Occipital lobe (tissue), 2 donors: ENCODE data around the gene PCDHA7. TPM values are rescaled to one million over a fixed set of nuclear protein-coding genes. Genes with fewer than 3 reads are reported as not detected.
"Not testable (repeated sequence)": the region's sequence is repeated elsewhere in the genome, so short reads cannot be mapped to it uniquely, and the experiment has no call there.

Source experiments
- DNase-seq: peaks from one replicate; lab custom pipeline; 2025; lab: John Stamatoyannopoulos, UW
- total RNA-seq: library from RNA; depleted of rRNA; stranded (reverse); fragments of >200 nt; gene quantifications from one replicate; pipeline ENCODE4 v1.2.3, GENCODE V29; 2014

Gene PCDHA7
- total RNA-seq, 1 donor from 2014 or later: 18.1 TPM

DNA sequence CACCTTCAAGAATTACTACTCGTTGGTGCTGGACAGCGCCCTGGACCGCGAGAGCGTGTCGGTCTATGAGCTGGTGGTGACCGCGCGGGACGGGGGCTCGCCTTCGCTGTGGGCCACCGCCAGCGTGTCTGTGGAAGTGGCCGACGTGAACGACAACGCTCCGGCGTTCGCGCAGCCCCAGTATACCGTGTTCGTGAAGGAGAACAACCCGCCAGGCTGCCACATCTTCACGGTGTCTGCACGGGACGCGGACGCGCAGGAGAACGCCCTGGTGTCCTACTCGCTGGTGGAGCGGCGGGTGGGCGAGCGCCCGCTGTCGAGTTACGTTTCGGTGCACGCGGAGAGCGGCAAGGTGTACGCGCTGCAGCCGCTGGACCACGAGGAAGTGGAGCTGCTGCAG, 11.1 kb upstream of the PCDHA7 start:
- DNase-seq: not testable (repeated sequence)

DNA sequence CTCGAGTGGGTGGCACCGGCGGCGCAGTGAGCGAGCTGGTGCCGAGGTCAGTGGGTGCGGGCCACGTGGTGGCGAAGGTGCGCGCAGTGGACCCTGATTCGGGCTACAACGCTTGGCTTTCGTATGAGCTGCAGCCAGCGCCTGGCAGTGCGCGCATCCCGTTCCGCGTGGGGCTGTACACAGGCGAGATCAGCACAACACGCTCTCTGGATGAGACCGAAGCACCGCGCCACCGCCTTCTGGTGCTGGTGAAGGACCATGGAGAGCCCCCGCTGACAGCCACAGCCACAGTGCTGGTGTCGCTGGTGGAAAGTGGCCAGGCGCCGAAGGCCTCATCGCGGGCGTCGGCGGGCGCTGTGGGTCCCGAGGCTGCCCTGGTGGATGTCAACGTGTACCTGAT, 10.6 kb upstream of the PCDHA7 start:
- DNase-seq: no peak

DNA sequence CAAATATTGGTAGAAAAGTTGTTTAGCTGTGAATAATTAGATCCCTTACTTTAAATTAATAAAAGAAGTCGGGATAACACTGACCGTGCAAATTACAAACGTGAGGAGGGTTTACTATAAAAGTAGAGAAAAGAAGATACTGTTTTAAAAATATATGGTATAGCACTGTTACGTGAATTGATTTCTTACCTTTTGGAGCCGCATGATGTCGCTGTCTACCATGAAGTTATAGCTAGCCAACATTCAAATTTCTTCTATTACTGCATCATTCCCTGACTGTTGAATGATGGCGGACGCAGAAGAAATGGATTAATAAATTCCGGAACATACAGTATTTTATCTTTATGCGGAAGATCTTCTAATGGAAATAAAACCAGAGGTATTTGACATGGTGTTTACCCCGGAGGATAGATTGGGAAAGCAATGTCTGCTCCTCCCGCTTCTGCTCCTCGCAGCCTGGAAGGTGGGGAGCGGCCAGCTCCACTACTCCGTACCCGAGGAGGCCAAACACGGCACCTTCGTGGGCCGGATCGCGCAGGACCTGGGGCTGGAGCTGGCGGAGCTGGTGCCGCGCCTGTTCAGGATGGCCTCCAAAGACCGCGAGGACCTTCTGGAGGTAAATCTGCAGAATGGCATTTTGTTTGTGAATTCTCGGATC, 6.2 kb upstream of the PCDHA7 start, which contains the start of gene PCDHA6:
Gene PCDHA6 (plus strand): TSS at position 257 of the 658 bp plus-strand sequence. CDS start 132 bp downstream, at position 389.
- DNase-seq: no peak

DNA sequence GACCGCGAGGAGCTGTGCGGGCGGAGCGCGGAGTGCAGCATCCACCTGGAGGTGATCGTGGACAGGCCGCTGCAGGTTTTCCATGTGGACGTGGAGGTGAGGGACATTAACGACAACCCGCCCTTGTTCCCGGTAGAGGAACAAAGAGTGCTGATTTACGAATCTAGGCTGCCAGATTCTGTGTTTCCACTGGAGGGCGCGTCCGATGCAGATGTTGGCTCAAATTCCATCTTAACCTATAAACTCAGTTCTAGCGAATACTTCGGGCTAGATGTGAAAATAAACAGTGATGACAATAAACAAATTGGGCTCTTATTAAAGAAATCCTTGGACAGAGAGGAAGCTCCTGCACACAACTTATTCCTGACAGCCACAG, 5.7 kb upstream of the PCDHA7 start:
- DNase-seq: no peak

DNA sequence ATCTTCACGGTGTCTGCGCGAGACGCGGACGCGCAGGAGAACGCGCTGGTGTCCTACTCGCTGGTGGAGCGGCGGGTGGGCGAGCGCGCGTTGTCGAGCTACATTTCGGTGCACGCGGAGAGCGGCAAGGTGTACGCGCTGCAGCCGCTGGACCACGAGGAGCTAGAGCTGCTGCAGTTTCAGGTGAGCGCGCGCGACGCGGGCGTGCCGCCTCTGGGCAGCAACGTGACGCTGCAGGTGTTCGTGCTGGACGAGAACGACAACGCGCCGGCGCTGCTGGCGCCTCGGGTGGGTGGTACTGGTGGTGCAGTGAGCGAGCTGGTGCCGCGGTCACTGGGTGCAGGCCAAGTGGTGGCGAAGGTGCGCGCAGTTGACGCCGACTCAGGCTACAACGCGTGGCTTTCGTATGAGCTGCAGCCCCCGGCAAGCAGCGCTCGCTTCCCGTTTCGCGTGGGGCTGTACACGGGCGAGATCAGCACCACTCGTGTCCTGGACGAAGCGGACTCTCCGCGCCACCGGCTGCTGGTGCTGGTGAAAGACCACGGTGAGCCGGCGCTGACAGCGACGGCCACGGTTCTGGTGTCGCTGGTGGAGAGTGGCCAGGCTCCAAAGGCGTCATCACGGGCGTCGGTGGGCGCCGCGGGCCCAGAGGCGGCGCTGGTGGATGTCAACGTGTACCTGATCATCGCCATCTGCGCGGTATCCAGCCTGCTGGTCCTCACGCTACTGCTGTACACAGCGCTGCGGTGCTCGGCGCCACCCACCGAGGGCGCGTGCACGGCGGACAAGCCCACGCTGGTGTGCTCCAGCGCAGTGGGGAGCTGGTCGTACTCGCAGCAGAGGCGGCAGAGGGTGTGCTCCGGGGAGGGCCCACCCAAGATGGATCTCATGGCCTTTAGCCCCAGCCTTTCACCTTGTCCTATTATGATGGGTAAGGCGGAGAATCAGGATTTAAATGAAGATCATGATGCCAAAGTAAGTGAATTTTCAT, 4.3 kb upstream of the PCDHA7 start:
- DNase-seq: not testable (repeated sequence)

DNA sequence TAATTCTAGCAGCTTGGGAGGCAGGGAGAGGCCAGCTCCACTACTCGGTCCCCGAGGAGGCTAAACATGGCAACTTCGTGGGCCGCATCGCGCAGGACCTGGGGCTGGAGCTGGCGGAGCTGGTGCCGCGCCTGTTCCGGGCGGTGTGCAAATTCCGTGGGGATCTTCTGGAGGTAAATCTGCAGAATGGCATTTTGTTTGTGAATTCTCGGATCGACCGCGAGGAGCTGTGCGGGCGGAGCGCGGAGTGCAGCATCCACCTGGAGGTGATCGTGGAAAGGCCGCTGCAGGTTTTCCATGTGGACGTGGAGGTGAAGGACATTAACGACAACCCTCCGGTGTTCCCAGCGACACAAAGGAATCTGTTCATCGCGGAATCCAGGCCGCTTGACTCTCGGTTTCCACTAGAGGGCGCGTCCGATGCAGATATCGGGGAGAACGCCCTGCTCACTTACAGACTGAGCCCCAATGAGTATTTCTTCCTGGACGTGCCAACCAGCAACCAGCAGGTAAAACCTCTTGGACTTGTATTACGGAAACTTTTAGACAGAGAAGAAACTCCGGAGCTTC, 455 bp downstream of the PCDHA7 start:
- not testable (repeated sequence) for DNase-seq

DNA sequence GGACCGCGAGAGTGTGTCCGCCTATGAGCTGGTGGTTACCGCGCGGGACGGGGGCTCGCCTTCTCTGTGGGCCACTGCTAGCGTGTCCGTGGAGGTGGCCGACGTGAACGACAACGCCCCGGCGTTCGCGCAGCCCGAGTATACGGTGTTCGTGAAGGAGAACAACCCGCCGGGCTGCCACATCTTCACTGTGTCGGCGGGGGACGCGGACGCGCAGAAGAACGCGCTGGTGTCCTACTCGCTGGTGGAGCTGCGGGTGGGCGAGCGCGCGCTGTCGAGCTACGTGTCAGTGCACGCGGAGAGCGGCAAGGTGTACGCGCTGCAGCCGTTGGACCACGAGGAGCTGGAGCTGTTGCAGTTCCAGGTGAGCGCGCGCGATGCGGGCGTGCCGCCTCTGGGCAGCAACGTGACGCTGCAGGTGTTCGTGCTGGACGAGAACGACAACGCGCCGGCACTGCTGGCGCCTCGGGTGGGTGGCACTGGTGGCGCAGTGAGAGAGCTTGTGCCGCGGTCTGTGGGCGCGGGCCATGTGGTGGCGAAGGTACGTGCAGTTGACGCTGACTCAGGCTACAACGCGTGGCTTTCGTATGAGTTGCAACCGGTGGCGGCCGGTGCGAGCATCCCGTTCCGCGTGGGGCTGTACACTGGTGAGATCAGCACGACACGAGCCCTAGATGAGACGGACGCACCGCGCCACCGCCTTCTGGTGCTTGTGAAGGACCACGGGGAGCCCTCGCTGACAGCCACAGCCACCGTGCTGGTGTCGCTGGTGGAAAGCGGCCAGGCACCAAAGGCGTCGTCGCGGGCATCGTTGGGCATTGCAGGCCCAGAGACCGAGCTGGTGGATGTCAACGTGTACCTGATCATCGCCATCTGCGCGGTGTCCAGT, 1.8 kb downstream of the PCDHA7 start:
- no peak for DNase-seq

DNA sequence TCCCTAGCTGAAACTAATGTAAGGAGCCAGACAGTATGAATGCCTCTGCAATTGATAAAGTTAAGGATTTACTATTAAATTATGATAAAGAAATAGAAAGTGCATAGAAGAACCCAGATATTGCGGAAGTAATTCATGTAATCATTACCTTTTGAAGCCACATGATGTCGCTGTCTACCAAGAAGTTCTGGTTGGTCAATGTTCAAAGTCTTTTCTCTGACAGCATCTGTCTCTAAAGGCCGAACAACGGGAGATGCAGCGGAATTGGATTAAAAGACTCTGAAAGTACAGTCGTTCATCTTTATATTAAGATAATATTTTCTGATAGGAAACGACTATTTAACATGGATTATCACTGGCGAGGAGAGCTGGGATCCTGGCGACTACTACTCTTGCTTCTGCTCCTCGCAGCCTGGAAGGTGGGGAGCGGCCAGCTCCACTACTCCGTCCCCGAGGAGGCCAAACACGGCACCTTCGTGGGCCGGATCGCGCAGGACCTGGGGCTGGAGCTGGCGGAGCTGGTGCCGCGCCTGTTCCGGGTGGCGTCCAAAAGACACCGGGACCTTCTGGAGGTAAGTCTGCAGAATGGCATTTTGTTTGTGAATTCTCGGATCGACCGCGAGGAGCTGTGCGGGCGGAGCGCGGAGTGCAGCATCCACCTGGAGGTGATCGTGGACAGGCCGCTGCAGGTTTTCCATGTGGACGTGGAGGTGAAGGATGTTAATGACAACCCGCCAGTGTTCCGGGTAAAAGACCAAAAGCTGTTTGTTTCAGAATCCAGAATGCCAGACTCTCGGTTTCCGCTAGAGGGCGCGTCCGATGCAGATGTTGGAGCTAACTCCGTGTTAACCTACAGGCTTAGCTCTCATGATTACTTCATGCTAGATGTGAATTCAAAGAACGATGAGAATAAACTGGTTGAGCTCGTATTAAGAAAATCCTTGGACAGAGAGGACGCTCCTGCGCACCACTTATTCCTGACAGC, 7.2 kb downstream of the PCDHA7 start, which contains the start of gene PCDHA8:
Gene PCDHA8 (plus strand): TSS at position 210 of the 985 bp plus-strand sequence. CDS start 135 bp downstream, at position 345.
- no peak for DNase-seq

DNA sequence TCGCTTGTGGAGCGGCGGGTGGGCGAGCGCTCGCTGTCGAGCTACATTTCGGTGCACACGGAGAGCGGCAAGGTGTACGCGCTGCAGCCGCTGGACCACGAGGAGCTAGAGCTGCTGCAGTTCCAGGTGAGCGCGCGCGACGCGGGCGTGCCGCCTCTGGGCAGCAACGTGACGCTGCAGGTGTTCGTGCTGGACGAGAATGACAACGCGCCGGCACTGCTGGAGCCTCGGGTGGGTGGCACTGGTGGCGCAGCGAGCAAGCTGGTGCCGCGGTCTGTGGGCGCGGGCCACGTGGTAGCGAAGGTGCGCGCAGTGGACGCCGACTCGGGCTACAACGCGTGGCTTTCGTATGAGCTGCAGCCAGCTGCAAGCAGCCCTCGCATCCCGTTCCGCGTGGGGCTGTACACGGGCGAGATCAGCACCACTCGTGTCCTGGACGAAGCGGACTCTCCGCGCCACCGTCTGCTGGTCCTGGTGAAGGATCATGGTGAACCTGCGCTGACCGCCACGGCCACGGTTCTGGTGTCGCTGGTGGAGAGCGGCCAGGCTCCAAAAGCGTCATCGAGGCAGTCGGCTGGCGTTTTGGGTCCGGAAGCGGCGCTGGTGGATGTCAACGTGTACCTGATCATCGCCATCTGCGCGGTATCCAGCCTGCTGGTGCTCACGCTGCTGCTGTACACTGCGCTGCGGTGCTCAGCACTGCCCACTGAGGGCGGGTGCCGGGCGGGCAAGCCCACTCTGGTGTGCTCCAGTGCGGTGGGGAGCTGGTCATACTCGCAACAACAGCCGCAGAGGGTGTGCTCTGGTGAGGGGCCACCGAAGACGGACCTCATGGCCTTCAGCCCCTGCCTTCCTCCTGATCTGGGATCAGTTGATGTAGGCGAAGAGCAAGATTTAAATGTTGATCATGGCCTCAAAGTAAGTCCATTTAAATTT, 9.0 kb downstream of the PCDHA7 start:
- DNase-seq: no peak

DNA sequence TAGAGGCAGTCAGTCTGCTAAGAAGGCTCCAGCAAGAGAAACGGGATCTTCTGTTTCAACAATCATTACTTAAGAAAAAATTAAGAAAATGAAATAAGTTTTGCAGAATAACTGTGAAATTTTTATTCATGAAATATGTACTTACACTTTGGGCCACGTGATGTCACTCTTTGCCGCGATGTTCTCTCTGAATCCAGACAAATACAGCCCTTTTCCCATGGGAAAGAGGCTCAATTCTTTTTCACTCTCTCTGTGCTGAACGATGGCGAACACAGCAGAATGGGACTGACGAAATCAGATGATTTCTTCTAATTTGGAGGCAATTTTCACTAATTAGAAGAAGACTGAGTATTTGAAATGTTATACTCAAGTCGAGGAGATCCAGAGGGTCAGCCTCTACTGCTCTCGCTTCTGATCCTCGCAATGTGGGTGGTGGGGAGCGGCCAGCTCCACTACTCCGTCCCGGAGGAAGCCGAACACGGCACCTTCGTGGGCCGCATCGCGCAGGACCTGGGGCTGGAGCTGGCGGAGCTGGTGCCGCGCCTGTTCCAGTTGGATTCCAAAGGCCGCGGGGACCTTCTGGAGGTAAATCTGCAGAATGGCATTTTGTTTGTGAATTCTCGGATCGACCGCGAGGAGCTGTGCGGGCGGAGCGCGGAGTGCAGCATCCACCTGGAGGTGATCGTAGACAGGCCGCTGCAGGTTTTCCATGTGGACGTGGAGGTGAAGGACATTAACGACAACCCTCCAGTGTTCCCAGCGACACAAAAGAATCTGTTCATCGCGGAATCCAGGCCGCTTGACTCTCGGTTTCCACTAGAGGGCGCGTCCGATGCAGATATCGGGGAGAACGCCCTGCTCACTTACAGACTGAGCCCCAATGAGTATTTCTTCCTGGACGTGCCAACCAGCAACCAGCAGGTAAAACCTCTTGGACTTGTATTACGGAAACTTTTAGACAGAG, 14.4 kb downstream of the PCDHA7 start, which contains the start of gene PCDHA9:
Gene PCDHA9 (plus strand): TSS at position 244 of the 964 bp plus-strand sequence. CDS start 114 bp downstream, at position 358.
- not testable (repeated sequence) for DNase-seq

DNA sequence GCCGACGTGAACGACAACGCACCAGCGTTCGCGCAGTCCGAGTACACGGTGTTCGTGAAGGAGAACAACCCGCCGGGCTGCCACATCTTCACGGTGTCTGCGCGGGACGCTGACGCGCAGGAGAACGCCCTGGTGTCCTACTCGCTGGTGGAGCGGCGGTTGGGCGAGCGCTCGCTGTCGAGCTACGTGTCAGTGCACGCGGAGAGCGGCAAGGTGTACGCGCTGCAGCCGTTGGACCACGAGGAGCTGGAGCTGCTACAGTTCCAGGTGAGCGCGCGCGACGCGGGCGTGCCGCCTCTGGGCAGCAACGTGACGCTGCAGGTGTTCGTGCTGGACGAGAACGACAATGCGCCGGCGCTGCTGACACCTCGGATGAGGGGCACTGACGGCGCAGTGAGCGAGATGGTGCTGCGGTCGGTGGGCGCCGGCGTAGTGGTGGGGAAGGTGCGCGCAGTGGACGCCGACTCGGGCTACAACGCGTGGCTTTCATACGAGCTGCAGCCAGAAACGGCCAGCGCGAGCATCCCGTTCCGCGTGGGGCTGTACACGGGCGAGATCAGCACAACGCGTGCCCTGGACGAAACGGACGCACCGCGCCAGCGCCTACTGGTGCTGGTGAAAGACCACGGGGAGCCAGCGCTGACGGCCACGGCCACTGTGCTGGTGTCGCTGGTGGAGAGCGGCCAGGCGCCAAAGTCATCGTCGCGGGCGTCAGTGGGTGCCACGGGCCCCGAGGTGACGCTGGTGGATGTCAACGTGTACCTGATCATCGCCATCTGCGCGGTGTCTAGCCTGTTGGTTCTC, 16.0 kb downstream of the PCDHA7 start:
- not testable (repeated sequence) for DNase-seq

DNA sequence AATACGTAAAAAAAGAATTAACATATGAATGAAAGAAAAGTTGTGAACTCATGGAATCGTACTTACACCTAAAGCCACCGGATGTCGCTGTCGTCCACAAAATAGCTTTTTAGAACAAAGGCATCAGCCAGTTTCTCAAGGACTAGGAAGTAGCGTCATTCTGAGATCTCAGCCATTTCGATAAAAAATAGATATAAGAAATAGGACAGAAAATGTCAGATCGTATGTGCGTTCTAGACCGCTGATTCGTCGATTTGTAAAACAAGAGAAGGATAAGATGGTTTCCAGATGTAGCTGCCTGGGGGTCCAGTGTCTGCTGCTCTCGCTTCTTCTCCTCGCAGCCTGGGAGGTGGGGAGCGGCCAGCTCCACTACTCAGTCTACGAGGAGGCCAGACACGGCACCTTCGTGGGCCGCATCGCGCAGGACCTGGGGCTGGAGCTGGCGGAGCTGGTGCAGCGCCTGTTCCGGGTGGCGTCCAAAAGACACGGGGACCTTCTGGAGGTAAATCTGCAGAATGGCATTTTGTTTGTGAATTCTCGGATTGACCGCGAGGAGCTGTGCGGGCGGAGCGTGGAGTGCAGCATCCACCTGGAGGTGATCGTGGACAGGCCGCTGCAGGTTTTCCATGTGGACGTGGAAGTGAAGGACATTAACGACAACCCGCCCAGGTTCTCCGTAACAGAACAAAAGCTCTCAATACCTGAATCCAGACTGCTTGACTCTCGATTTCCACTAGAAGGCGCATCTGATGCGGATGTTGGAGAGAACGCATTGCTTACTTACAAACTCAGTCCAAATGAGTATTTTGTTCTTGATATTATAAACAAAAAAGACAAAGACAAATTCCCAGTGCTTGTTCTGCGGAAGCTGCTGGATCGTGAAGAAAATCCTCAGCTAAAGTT, 22.0 kb downstream of the PCDHA7 start, which contains the start of gene PCDHA10:
Gene PCDHA10 (plus strand): TSS at position 126 of the 903 bp plus-strand sequence. CDS start 152 bp downstream, at position 278.
- no peak for DNase-seq

DNA sequence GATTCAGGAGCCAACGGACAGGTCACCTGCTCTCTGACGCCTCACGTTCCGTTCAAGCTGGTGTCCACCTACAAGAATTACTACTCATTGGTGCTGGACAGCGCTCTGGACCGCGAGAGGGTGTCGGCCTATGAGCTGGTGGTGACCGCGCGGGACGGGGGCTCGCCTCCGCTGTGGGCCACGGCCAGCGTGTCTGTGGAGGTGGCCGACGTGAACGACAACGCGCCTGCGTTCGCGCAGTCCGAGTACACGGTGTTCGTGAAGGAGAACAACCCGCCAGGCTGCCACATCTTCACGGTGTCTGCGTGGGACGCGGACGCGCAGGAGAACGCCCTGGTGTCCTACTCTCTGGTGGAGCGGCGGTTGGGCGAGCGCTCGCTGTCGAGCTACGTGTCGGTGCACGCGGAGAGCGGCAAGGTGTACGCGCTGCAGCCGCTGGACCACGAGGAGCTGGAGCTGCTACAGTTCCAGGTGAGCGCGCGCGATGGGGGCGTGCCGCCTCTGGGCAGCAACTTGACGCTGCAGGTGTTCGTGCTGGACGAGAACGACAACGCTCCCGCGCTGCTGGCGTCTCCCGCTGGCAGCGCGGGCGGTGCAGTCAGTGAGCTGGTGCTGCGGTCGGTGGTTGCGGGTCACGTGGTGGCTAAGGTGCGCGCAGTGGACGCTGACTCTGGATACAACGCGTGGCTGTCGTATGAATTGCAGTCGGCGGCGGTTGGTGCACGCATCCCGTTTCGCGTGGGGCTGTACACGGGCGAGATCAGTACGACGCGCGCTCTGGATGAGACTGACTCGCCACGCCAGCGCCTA, 23.3 kb downstream of the PCDHA7 start:
- no peak for DNase-seq

DNA sequence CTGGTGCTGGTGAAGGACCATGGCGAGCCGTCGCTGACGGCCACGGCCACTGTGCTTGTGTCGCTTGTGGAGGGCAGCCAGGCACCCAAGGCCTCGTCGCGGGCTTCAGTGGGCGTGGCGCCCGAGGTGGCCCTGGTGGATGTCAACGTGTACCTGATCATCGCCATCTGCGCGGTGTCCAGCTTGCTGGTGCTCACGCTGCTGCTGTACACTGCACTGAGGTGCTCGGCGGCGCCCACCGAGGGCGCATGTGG, 23.8 kb downstream of the PCDHA7 start:
- DNase-seq: no peak
